Ascending aorta (tissue), 2 donors: ENCODE measurements around the gene ADAMTS17. TPM values are rescaled to one million over a fixed set of nuclear protein-coding genes. Genes with fewer than 3 reads are reported as not detected.

ENCODE experiments used
- DNase-seq, 2 donors: peaks; one replicate each; pipeline ENCODE4 v3.0.0-alpha.2; 2019; ENCODE audit warnings: low spot score in 2 of 2
- H3K27ac ChIP-seq, 2 donors: fragments of 200-600 bp; sonication (generic); one replicate each; pipeline ENCODE4 v1.5.1; 2016 to 2017; ENCODE audit warnings: mild to moderate bottlenecking in 1 of 2
- H3K27me3 ChIP-seq: fragments of 200-600 bp; sonication (generic); one replicate; pipeline ENCODE4 v1.5.1; 2017
- H3K36me3 ChIP-seq, 2 donors: fragments of 200-600 bp; sonication (generic); one replicate each; pipeline ENCODE4 v1.5.1; 2016
- H3K4me1 ChIP-seq, 2 donors: fragments of 200-600 bp; sonication (generic); one replicate each; pipeline ENCODE4 v1.5.1; 2016 to 2017; ENCODE audit warnings: mild to moderate bottlenecking in 1 of 2
- H3K4me3 ChIP-seq, 2 donors: fragments of 200-600 bp; sonication (generic); one replicate each; pipeline ENCODE4 v1.5.1; 2016 to 2017; ENCODE audit warnings: mild to moderate bottlenecking in 1 of 2
- H3K9me3 ChIP-seq, 2 donors: fragments of 200-600 bp; sonication (generic); one replicate each; pipeline ENCODE4 v1.5.1; 2016
- CTCF ChIP-seq, 3 experiments: fragments of 200-600 bp in 2 of 3; fragments of 450-650 bp in 1 of 3; sonication (generic) in 2 of 3; IDR thresholded peaks; one replicate each; pipeline ENCODE4 v1.5.1; 2016 to 2019; ENCODE audit warnings: antibody characterized with exemption in 3 of 3, mild to moderate bottlenecking in 1 of 3, moderate library complexity in 1 of 3
- intact Hi-C: fragments of 100-400 bp; cut with DNase I; formaldehyde crosslinking; loops from one replicate; pipeline ENCODE4 v1.15.1; 2023
- total RNA-seq: library from RNA; depleted of rRNA; stranded (reverse); fragments of >200 nt; gene quantifications from one replicate; pipeline ENCODE4 v1.1.0, GENCODE V29; 2016

The ADAMTS17 gene
- total RNA-seq, 1 donor from 2014 or later: 2.8 TPM

GRCh38 chr15:100349696-100350433, 8.1 kb upstream of the ADAMTS17 start:
- no peaks in the 10 kb centered on the region for H3K27me3 ChIP-seq
- intact Hi-C loops: loop anchor here (1.0 to 10.0 kb wide), 7 partner anchors 8 to 1095 kb away; partner anchors contain the start of genes ASB7, LINS1 and LRRC28
- peak; percentile 61 to 98 for DNase-seq

GRCh38 chr15:100349321-100349695, 7.5 kb upstream of the ADAMTS17 start:
- no peak for DNase-seq
- no peaks in the 10 kb centered on the region for H3K36me3 ChIP-seq
- H3K9me3 ChIP-seq: no peaks in the 10 kb centered on the region
- peaks cover 7 to 9% of the 10 kb centered on the region in 2 donors for H3K4me1 ChIP-seq
- H3K27ac ChIP-seq: peak overlapping the region; percentile 97 to 99
- TF ChIP-seq CTCF (IDR thresholded peaks at IDR 0.05): no peak
- peak overlapping the region; percentile 73 to 89 for H3K4me3 ChIP-seq
- intact Hi-C loops: loop anchor here (1.0 to 10.0 kb wide), 3 partner anchors 34 to 1095 kb away; partner anchors contain the start of gene LRRC28
- no peaks in the 10 kb centered on the region for H3K27me3 ChIP-seq

More at GRCh38 chr15:100349696-100350433, 8.1 kb upstream of the ADAMTS17 start:
- Histone ChIP-seq H3K4me3 (peak overlapping the region; percentile 73 to 89), H3K36me3 (no peaks in the 10 kb centered on the region), H3K9me3 (no peaks in the 10 kb centered on the region), H3K4me1 (peaks cover 7 to 9% of the 10 kb centered on the region in 2 donors), H3K27ac (peak overlapping the region; percentile 97 to 99)
- peak; percentile 80 to 95 (median 84) for TF ChIP-seq CTCF (IDR thresholded peaks at IDR 0.05)

GRCh38 chr15:100348578-100348977, 6.8 kb upstream of the ADAMTS17 start:
- intact Hi-C loops: loop anchor here (10.0 kb wide), 2 partner anchors 376 to 1094 kb away; partner anchors contain the start of gene LRRC28

GRCh38 chr15:100346866-100347512, 5.2 kb upstream of the ADAMTS17 start:
- intact Hi-C loops: loop anchor here (10.0 kb wide), 2 partner anchors 378 to 1092 kb away; partner anchors contain the start of gene LRRC28
- no peak for TF ChIP-seq CTCF (IDR thresholded peaks at IDR 0.05)

More at GRCh38 chr15:100348578-100348977, 6.8 kb upstream of the ADAMTS17 start:
- peaks cover 7 to 9% of the 10 kb centered on the region in 2 donors for H3K4me1 ChIP-seq
- no peak for TF ChIP-seq CTCF (IDR thresholded peaks at IDR 0.05)
- no peak overlapping the region for H3K4me3 ChIP-seq
- H3K27me3 ChIP-seq: no peaks in the 10 kb centered on the region
- no peaks in the 10 kb centered on the region for H3K36me3 ChIP-seq
- DNase-seq: no peak
- no peak overlapping the region for H3K27ac ChIP-seq
- H3K9me3 ChIP-seq: no peaks in the 10 kb centered on the region

GRCh38 chr15:100345438-100345837, 3.7 kb upstream of the ADAMTS17 start:
- intact Hi-C loops: loop anchor here (10.0 kb wide), 2 partner anchors 379 to 1091 kb away; partner anchors contain the start of gene LRRC28
- no peak for TF ChIP-seq CTCF (IDR thresholded peaks at IDR 0.05)

More at GRCh38 chr15:100346866-100347512, 5.2 kb upstream of the ADAMTS17 start:
- Histone ChIP-seq H3K9me3 (no peaks in the 10 kb centered on the region), H3K27me3 (no peaks in the 10 kb centered on the region), H3K4me1 (peaks cover 7 to 9% of the 10 kb centered on the region in 2 donors), H3K4me3 (no peak overlapping the region), H3K27ac (no peak overlapping the region), H3K36me3 (no peaks in the 10 kb centered on the region)
- no peak for DNase-seq

More at GRCh38 chr15:100345438-100345837, 3.7 kb upstream of the ADAMTS17 start:
- Histone ChIP-seq H3K27me3 (no peaks in the 10 kb centered on the region), H3K27ac (no peak overlapping the region), H3K36me3 (no peaks in the 10 kb centered on the region), H3K9me3 (no peaks in the 10 kb centered on the region), H3K4me3 (no peak overlapping the region), H3K4me1 (peaks cover 7 to 9% of the 10 kb centered on the region in 2 donors)
- DNase-seq: no peak
